ENCODE results near the gene MTA3. TPM values are rescaled to one million over a fixed set of nuclear protein-coding genes. Genes with fewer than 3 reads are reported as not detected.

Gene MTA3
- total RNA-seq, 1 experiment from 2014 or later: 57.1 TPM

- DNase-seq (ENCODE audit: low spot score): no peak
- Histone ChIP-seq H3K9me3 (ENCODE audit: low read depth, low read length, poor library complexity, severe bottlenecking) (no peaks in the 10 kb centered on the region), H3K27ac (ENCODE audit: low read depth, low read length, poor library complexity, severe bottlenecking) (no peak overlapping the region), H3K27me3 (replicated peaks; ENCODE audit: insufficient read depth, low read depth, low read length, poor library complexity) (no peaks in the 10 kb centered on the region), H3K4me3 (ENCODE audit: low read depth, low read length, poor library complexity, severe bottlenecking) (no peak overlapping the region), H3K36me3 (ENCODE audit: insufficient read depth, low read length, poor library complexity, severe bottlenecking) (no peaks in the 10 kb centered on the region), H3K4me1 (ENCODE audit: insufficient read depth, low read length, poor library complexity, severe bottlenecking) (no peaks in the 10 kb centered on the region)
- no TSS peak for BruUV-seq (replicated peaks)
- ChIA-PET POLR2A (ENCODE audit: low non-redundant PET) (interaction anchor here (0.6 kb wide), 1 partner anchor 171 kb away, joined by 3 read pairs; no protein-coding TSS in a partner anchor), CTCF (no interaction called here)
- intact Hi-C loops (cut with micrococcal nuclease; ENCODE audit: unreplicated experiment): no loop called here
- TF ChIP-seq CTCF (conservative IDR thresholded peaks at IDR 0.05; ENCODE audit: low read depth, low read length) (no peak), EZH2 (IDR thresholded peaks at IDR 0.05; ENCODE audit: borderline replicate concordance, low read depth, low read length, poor library complexity, severe bottlenecking) (no peak)
Observed at GRCh38 chr2:42560899-42561298, 7.5 kb upstream of the MTA3 start.

GRCh38 chr2:42562474-42563144 is 5.8 kb upstream of the MTA3 start:
- BruUV-seq (replicated peaks): no TSS peak
- no peak for TF ChIP-seq EZH2 (IDR thresholded peaks at IDR 0.05; ENCODE audit: borderline replicate concordance, low read depth, low read length, poor library complexity, severe bottlenecking)
- TF ChIP-seq CTCF (conservative IDR thresholded peaks at IDR 0.05; ENCODE audit: low read depth, low read length): no peak
- CTCF ChIA-PET: no interaction called here
- POLR2A ChIA-PET (ENCODE audit: low non-redundant PET): no interaction called here
- no peaks in the 10 kb centered on the region for H3K9me3 ChIP-seq (ENCODE audit: low read depth, low read length, poor library complexity, severe bottlenecking)
- H3K27me3 ChIP-seq (replicated peaks; ENCODE audit: insufficient read depth, low read depth, low read length, poor library complexity): no peaks in the 10 kb centered on the region
- H3K27ac ChIP-seq (ENCODE audit: low read depth, low read length, poor library complexity, severe bottlenecking): no peak overlapping the region
- DNase-seq (ENCODE audit: low spot score): no peak
- intact Hi-C loops (cut with micrococcal nuclease; ENCODE audit: unreplicated experiment): no loop called here
- H3K36me3 ChIP-seq (ENCODE audit: insufficient read depth, low read length, poor library complexity, severe bottlenecking): no peaks in the 10 kb centered on the region
- peaks cover 9% of the 10 kb centered on the region for H3K4me1 ChIP-seq (ENCODE audit: insufficient read depth, low read length, poor library complexity, severe bottlenecking)
- no peak overlapping the region for H3K4me3 ChIP-seq (ENCODE audit: low read depth, low read length, poor library complexity, severe bottlenecking)

GRCh38 chr2:42566025-42566424 is 2.4 kb upstream of the MTA3 start:
- intact Hi-C loops (cut with micrococcal nuclease; ENCODE audit: unreplicated experiment): no loop called here
- no TSS peak for BruUV-seq (replicated peaks)
- H3K4me1 ChIP-seq (ENCODE audit: insufficient read depth, low read length, poor library complexity, severe bottlenecking): peaks cover 20% of the 10 kb centered on the region
- no peak for TF ChIP-seq EZH2 (IDR thresholded peaks at IDR 0.05; ENCODE audit: borderline replicate concordance, low read depth, low read length, poor library complexity, severe bottlenecking)
- no peak for TF ChIP-seq CTCF (conservative IDR thresholded peaks at IDR 0.05; ENCODE audit: low read depth, low read length)
- ChIA-PET CTCF (no interaction called here), POLR2A (ENCODE audit: low non-redundant PET) (no interaction called here)
- no peak for DNase-seq (ENCODE audit: low spot score)
- no peaks in the 10 kb centered on the region for H3K27me3 ChIP-seq (replicated peaks; ENCODE audit: insufficient read depth, low read depth, low read length, poor library complexity)
- peaks cover 3% of the 10 kb centered on the region for H3K36me3 ChIP-seq (ENCODE audit: insufficient read depth, low read length, poor library complexity, severe bottlenecking)
- H3K4me3 ChIP-seq (ENCODE audit: low read depth, low read length, poor library complexity, severe bottlenecking): no peak overlapping the region
- no peaks in the 10 kb centered on the region for H3K9me3 ChIP-seq (ENCODE audit: low read depth, low read length, poor library complexity, severe bottlenecking)
- H3K27ac ChIP-seq (ENCODE audit: low read depth, low read length, poor library complexity, severe bottlenecking): peak overlapping the region; percentile 14

Measured in A673 (cell line).